ENCODE results near the gene ABR. TPM values are rescaled to one million over a fixed set of nuclear protein-coding genes. Genes with fewer than 3 reads are reported as not detected.
"Not testable (repeated sequence)": the region's sequence is repeated elsewhere in the genome, so short reads cannot be mapped to it uniquely, and the experiment has no call there.

ABR gene
- total RNA-seq, 1 donor from 2014 or later, result 119 TPM

DNA sequence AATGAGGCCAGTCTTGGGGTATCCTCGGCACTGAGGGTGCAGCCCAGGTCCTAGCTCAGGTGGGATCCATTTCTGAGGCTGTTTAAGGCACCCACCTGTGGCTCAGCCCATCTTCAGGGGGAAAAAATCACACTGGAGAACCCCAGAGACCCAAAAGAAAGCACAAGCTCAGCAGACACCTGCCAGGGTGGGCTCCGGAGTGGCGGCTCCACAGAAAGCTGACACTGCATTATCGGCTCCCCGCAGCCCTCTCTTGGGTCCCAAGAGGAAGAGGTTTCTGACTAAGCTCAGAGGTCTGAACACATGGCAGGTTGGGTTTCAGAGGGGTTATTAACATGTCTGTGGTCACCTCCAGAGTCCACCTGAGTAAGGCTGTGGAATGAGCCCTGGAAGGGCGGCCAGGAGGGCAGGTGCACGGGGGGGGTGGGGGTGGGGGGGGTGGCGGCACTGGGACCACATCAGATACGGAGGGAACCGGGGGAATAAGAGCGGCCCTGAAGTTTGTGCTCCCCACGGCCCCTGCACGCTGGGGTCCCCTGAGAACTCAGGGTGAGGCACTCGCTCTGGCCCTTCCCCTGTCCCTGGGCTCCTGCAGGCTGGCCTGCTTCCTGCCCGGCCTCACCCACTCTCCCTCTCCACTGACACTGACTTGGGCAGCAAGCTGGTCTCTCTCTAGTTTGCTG is 103.3 kb downstream of the ABR start:
- Mint-ChIP-seq H3K4me3 (ENCODE audit: unreplicated experiment) (no peak overlapping the region), H3K4me1 (ENCODE audit: low read depth) (peaks cover 15% of the 10 kb centered on the region), H3K27ac (ENCODE audit: unreplicated experiment) (no peak overlapping the region)

DNA sequence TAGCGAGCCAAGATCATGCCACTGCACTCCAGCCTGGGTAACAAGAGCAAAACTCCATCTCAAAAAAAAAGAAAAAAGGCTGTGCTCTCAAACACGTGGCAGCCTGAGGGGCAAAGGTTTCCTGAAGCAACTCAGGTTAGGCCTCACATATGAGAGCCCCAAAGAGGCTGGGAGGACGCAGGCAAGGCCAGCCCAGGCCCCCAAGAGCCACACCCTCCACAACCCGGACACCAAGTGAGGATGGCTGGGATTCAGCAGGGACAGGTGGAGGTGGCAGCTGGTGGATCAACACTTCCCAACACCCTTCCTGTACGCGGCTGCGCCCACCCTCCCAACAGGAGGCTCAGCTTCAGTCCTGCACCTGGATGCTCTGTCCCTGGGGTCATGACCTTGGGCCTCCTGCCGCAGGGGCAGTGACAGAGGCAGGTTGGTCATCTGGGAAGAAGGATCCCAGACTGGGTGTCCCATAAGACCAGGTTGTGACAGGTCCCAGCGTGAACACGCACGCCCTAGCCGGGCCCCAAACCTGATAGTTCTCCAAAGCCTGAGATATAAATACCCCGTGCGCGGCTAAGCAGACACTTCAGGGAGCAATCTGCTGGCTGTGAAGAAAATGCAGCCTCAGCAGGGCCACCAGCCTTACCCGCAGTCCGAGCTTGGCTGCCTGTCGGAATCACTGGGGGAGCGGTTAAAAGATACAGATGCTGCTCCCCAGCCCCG is 104.7 kb downstream of the ABR start:
- peaks cover 10% of the 10 kb centered on the region for H3K36me3 Mint-ChIP-seq (ENCODE audit: low read depth)
- TF ChIP-seq, protein P1, sequence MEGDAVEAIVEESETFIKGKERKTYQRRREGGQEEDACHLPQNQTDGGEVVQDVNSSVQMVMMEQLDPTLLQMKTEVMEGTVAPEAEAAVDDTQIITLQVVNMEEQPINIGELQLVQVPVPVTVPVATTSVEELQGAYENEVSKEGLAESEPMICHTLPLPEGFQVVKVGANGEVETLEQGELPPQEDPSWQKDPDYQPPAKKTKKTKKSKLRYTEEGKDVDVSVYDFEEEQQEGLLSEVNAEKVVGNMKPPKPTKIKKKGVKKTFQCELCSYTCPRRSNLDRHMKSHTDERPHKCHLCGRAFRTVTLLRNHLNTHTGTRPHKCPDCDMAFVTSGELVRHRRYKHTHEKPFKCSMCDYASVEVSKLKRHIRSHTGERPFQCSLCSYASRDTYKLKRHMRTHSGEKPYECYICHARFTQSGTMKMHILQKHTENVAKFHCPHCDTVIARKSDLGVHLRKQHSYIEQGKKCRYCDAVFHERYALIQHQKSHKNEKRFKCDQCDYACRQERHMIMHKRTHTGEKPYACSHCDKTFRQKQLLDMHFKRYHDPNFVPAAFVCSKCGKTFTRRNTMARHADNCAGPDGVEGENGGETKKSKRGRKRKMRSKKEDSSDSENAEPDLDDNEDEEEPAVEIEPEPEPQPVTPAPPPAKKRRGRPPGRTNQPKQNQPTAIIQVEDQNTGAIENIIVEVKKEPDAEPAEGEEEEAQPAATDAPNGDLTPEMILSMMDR (IDR thresholded peaks at IDR 0.05), result no peak
- H3K4me3 Mint-ChIP-seq (ENCODE audit: unreplicated experiment), result no peak overlapping the region
- peaks cover 3% of the 10 kb centered on the region for H3K4me1 Mint-ChIP-seq (ENCODE audit: low read depth)
- peak; percentile 62 for DNase-seq (ENCODE audit: low spot score)
- H3K27me3 Mint-ChIP-seq (ENCODE audit: low read depth), result no peaks in the 10 kb centered on the region
- H3K9me3 Mint-ChIP-seq (ENCODE audit: low read depth), result no peaks in the 10 kb centered on the region
- H3K27ac Mint-ChIP-seq (ENCODE audit: unreplicated experiment), result no peak overlapping the region

More for the DNA sequence above, 103.3 kb downstream of the ABR start:
- Mint-ChIP-seq H3K9me3 (ENCODE audit: low read depth) (no peaks in the 10 kb centered on the region), H3K36me3 (ENCODE audit: low read depth) (peaks cover 11% of the 10 kb centered on the region), H3K27me3 (ENCODE audit: low read depth) (no peaks in the 10 kb centered on the region)
- TF ChIP-seq, protein P1 (IDR thresholded peaks at IDR 0.05), result no peak
- peak; percentile 75 for DNase-seq (ENCODE audit: low spot score)

DNA sequence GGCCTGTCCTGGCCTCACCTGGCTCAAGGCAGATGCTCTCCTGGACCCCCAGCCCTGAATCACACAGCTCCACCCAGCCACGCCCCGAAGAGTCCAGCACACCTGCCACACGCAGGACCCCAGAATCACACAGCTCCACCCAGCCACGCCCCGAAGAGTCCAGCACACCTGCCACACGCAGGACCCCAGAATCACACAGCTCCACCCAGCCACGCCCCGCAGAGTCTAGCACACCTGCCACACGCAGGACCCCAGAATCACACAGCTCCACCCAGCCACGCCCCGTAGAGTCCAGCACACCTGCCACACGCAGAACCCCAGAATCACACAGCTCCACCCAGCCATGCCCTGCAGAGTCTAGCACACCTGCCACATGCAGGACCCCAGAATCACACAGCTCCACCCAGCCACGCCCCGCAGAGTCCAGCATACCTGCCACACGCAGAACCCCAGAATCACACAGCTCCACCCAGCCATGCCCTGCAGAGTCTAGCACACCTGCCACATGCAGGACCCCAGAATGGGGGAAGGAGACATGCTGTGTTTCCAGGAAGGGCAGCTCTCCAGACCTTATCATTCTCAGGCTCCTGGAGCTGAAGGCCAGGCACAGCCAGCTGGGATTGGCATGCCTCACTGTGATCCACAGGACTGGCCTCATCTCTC is 105.7 kb downstream of the ABR start:
- not testable (repeated sequence) for H3K4me3 Mint-ChIP-seq (ENCODE audit: unreplicated experiment); H3K27me3 Mint-ChIP-seq (ENCODE audit: low read depth); H3K27ac Mint-ChIP-seq (ENCODE audit: unreplicated experiment); H3K36me3 Mint-ChIP-seq (ENCODE audit: low read depth); H3K4me1 Mint-ChIP-seq (ENCODE audit: low read depth); H3K9me3 Mint-ChIP-seq (ENCODE audit: low read depth)
- peak; percentile 15 for DNase-seq (ENCODE audit: low spot score)

DNA sequence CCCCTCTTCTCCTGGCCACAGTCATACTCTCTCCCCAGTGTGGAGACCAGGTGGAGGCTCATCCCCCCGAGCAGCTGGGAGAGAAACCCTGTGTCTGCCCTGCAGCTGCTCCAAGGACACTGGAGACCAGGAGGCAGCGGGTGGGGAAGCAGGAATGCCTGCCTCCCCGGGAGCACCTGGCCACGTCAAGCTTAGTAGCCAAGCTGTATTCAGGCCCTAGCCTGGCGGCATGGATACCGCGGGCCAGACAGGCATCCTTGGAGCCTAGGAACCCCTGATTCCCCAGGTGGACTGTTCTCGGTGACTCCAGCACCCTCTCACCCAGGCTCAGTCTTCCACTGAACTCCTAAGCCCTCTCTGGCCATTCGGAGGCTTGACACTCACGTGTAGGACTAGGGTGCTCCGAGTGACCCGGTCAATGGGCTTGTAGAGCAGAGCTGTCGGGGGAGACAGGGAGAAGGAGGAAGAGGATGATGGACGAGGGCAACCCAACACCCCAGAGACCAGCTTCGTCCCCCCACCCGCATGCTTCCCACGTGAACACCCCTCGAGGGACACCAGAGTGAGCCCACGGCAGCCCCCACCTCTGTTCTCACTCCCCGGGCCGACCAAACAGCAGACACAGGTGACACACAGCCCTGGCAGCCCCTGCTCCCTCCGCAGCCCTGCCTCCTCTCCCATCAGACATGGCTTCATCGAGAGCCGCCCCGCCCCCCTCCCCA is 106.4 kb downstream of the ABR start:
- peak; percentile 82 for DNase-seq (ENCODE audit: low spot score)
- no peak overlapping the region for H3K27ac Mint-ChIP-seq (ENCODE audit: unreplicated experiment)
- TF ChIP-seq, protein P1 (IDR thresholded peaks at IDR 0.05), result no peak

DNA sequence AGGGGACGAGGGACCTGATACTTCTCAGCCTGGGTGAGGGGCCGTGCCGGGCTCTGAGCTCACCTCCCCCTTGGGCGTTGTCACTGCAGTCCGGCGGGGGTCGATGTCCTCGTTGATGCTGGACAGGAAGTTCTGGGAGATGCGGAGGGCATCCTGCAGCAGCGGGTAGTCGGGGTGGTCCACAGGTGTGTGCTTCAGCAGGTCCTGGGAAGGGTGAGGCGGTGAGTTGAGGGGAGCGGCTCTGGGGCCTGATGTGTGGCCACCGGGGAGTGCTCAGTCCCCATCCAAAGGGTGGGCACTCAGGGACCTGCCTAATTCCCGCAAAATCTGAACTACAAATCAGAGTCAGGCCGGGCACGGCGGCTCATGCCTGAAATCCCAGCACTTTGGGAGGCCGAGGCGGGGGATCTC is 107.2 kb downstream of the ABR start:
- no peak overlapping the region for H3K4me3 Mint-ChIP-seq (ENCODE audit: unreplicated experiment)
- no peaks in the 10 kb centered on the region for H3K9me3 Mint-ChIP-seq (ENCODE audit: low read depth)
- peak; percentile 91 for DNase-seq (ENCODE audit: low spot score)
- H3K27me3 Mint-ChIP-seq (ENCODE audit: low read depth), result no peaks in the 10 kb centered on the region
- H3K36me3 Mint-ChIP-seq (ENCODE audit: low read depth), result peaks cover 17% of the 10 kb centered on the region
- H3K4me1 Mint-ChIP-seq (ENCODE audit: low read depth), result no peaks in the 10 kb centered on the region
- TF ChIP-seq, protein P1 (IDR thresholded peaks at IDR 0.05), result no peak
- H3K27ac Mint-ChIP-seq (ENCODE audit: unreplicated experiment), result no peak overlapping the region

More for the DNA sequence above, 106.4 kb downstream of the ABR start:
- no peaks in the 10 kb centered on the region for H3K27me3 Mint-ChIP-seq (ENCODE audit: low read depth)
- H3K9me3 Mint-ChIP-seq (ENCODE audit: low read depth), result no peaks in the 10 kb centered on the region
- no peaks in the 10 kb centered on the region for H3K4me1 Mint-ChIP-seq (ENCODE audit: low read depth)
- no peak overlapping the region for H3K4me3 Mint-ChIP-seq (ENCODE audit: unreplicated experiment)
- H3K36me3 Mint-ChIP-seq (ENCODE audit: low read depth), result peaks cover 13% of the 10 kb centered on the region

Data from chondrocyte (in vitro differentiated cells).